Measurements from ENCODE around the gene CEP70. TPM values are rescaled to one million over a fixed set of nuclear protein-coding genes. Genes with fewer than 3 reads are reported as not detected.
A peak's percentile ranks its signal among the peaks of the same experiment; 100 is the strongest.
"Not testable (repeated sequence)": the region's sequence is repeated elsewhere in the genome, so short reads cannot be mapped to it uniquely, and the experiment has no call there.

The CEP70 gene
- 19.0 TPM for polyA plus RNA-seq (ENCODE audit: insufficient read length)

DNA sequence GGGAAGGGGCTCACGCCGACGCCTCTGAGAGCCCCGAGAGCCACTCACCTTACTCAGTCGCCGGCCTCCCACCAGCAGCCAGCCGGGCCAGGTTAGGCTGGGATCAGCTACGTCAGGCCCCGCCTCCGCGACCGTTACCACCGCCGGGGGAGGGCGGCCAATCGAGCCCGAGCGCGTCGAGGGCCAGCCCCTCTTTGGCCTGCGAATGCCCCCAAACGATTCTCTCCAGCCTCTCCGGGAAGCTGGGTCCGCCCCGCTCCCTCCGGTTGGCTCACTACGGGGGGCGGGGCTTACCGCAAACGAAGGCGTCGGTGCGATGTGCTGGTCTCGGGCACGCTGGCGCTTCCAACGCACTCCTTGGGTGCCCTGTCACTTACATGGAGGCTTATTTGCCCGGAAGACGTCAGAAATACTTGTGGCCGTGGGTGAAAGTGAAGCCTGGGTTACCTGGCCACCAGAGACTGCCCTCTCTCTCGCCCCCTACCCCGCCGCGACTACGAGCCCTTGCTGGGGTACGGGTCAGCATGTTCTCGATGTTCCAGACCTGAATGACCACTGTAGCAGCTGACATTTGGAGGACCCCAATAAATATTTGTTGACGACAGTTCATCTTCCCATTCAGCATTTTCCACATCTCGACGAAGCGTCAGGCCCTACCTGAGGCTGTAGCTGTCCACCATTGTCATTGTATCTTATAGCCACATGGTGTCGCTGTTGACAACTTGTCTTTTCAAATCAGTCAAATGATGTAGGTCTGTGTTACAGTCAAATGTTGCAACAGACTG lies at the start of gene CEP70:
CEP70 (minus strand) TSS at position 111 of the 785 bp plus-strand sequence. CDS start 21,333 bp downstream, outside the sequence.
- peak; percentile 95 for DNase-seq

- DNase-seq = no peak
These were observed 48.8 kb upstream of the CEP70 start for GRCh38 chr3:138642927-138643253.

DNA sequence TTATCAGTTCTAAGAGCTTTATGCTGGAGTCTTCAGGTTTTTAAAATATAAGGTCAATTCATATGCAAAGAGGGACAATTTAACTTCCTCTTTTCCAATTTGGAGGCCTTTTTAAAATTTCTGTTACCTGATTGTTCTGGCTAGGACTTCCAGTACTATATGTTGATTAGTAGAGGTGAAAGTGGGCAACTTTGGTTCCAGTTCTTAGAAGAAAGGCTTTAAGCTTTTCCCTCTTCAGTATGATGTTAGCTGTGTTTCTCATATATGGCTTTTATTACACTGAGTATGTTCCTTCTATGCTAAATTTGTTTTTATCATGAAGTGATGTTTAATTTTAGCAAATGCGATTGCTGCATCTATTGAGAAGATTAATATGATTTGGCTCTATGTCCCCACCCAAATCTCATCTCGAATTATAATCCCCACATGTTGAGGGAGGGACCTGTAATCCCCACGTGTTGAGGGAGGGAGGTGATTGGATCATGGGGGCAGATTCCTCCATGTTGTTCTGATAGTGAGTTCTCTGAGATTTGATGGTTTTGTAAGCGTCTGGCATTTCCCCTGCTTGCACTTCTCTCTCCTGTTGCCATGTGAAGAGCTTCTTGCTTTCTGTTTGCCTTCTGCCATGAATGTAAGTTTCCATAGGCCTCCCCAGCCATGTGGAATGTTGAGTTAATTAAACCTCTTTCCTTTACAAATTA lies 48.3 kb upstream of the CEP70 start:
- no peak for DNase-seq

DNA sequence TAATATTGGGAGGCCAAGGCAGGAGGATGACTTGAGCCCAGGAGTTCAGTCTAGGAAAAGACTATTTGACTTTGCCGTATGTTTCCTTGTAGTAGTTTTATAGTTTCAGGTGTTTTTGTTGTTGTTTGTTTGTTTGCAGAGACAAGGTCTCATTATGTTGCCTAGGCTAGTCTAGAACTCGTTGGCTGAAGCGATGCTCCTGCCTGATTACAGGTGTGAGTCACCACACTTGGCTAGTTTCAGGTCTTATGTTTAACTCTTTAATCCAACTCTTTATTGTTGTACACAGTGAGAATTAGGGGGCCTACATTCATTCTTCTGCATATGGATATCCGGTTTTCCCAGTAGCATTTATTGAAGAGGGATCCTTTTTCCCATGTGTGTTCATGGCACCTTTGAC lies 46.5 kb upstream of the CEP70 start:
- no peak for DNase-seq

- DNase-seq = peak; percentile 27
These were observed 44.6 kb upstream of the CEP70 start for GRCh38 chr3:138638641-138639040.

- DNase-seq = no peak
These were observed 35.5 kb upstream of the CEP70 start for GRCh38 chr3:138629526-138629925.

DNA sequence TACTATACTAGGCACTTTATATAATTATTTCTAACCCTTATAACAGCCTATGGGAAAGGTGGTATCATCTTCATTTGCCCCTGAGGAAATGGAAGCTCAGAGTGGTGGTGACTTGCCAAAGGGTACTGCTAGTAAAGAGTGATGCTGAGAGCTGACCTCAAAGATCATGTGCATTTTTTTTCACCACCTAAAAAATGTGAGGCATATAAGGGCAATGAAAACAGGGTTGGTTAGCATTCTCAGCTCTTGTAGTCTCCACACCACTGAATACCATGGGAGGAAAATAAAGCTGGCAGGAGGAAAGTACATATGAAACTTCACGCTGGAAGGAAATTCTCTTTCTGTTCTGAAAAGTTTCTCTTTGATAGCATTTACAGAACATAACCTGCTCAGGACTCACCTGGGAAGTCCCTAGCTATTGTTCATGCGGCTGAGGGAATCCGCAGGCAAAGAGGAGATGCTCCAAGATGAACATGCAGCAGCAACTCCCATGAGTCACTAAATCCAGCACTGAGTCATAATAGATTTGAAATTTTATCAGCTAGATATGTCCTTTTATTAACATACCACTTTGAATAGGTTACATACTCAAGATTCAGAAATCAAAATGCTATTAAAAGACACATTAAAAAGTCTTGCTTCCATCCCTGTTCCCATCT lies 31.8 kb upstream of the CEP70 start:
- no peak for DNase-seq

GRCh38 chr3:138624518-138624917 lies 30.5 kb upstream of the CEP70 start:
- DNase-seq = no peak

DNA sequence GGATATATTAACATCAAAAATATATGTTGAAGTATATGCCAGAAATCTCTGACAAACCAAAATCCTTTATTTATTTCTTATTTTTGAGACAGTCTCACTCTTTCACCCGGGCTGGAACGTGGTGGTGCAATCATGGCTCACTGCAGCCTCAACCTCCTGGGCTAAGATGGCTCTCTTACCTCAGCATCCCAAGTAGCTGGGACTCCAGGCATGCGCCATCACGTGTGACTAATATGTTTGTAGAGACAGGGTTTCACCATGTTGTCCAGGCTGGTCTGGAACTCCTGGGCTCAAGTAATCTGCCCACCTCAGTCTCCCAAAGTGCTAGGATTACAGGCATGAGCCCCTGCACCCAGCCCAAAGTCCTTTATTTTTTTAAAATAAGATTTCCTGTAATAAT lies 26.4 kb upstream of the CEP70 start:
- DNase-seq = no peak

DNA sequence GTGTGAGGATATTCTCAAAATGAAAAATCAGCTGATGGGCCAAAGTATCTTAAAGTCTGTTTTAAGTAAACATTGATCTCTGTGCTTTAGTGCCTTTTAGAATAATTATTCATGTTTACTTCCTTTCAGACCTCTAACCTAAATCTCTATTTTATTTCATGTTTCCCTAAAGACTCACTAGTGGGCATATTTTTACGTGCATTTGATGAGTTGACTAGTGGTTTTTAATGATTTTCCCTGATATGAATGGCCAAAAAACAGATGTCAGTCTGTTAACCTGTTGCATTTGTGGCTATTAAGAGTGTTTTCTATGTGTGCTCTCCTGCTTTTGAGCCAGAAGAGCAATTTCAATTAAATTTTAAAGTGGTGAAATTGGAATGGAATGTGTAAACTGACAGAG lies 21.4 kb upstream of the CEP70 start:
- no peak for DNase-seq

DNA sequence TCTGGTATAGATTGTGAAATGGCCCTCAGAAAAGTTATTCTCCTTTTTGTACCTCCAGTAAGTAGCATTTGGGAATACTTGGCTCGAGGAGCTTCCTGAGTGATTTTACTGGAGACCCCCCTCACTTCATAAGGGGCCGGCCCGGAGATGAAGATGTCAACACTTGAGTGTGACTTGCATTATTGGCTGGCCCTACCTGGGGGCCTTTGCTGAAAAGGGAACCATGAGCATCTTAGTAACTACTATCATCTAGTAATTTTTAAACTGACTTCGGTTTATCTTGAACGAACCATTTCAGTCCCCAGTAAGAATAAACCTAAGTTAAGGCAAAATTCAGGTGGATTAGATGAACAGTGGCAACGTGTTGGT lies 15.8 kb upstream of the CEP70 start:
- no peak for DNase-seq

DNA sequence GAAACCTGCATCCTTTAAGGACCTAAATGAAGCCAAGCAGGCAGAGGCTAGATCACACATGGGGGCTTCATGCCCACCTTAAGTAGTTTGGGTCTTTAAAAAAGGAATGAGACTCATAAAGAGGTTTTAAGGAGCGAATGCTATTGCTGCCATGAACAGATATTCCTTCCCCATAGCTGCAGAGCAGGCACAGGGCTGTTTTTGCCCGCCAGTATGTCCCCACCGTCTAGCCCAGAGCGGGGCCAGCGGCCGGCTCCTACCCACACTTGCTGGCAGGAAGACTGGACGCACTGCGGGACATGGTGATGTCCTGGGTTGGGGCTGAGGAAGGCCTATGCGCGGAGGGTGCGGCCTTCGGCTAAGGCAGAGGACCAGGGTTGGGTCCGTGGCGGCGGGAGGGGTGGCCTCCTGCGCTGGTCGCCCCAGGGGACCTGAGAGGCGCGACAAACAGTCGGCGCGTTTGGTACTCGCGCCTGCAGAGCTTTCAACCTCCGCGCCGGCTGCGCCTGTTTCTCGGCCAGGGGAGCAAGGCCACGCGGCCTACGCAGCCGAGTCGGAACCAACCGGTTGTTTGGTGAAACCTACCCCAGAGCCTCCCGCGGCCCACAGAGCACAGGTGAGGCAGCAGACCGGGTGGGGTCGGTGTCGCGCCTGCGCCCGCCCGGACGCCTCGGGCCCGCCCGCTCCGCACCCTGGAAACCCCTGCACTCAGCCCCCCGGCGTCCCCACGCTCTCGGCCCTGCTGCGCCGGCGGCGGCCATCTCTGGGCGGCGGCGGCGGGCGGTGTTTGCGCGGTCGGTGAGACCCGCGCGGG lies 14.5 kb upstream of the CEP70 start, which contains the start of gene FAIM:
FAIM (plus strand) TSS at position 450 of the 814 bp plus-strand sequence. CDS start 10,956 bp downstream, outside the sequence.
- DNase-seq = peak; percentile 74

- DNase-seq = not testable (repeated sequence)
These were observed 10.1 kb upstream of the CEP70 start for GRCh38 chr3:138604106-138604595.

DNA sequence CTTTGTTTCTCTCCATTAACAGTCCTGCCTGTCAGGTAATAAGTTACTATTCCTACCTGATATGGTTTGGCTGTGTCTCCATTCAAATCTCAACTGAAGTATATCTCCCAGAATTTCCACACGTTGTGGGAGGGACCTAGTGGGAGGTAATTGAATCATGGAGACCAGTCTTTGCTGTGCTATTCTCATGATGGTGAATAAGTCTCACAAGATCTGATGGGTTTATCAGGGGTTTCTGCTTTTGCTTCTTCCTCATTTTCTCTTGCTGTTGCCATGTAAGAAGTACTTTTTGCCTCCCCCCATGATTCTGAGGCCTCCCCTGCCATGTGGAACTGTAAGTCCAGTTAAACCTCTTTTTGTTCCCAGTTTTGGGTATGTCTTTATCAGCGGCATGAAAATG lies 7.6 kb upstream of the CEP70 start:
- DNase-seq = not testable (repeated sequence)

- DNase-seq = no peak
These were observed 6.2 kb upstream of the CEP70 start for GRCh38 chr3:138600100-138600745.

DNA sequence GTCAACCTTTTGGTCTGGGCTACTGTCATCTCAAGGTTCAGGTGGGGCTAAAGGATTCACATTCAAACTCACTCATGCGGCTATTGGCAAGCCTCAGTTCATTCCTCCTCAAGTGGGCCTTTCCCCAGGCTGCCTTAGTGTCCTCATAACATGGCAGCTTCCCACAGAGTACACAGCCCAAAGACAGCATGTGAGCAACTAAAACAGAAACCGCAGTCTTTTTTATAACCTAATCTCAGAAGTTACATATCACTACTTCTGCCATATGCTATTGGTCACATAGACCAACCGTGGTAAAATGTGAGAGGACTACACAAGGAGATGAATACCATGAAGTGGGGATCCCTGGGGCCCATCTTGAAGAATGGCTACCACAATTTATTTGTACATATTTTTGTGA lies 4.5 kb upstream of the CEP70 start:
- no peak for DNase-seq

- not testable (repeated sequence) for DNase-seq
These were observed 3.3 kb upstream of the CEP70 start for GRCh38 chr3:138597186-138597976.

DNA sequence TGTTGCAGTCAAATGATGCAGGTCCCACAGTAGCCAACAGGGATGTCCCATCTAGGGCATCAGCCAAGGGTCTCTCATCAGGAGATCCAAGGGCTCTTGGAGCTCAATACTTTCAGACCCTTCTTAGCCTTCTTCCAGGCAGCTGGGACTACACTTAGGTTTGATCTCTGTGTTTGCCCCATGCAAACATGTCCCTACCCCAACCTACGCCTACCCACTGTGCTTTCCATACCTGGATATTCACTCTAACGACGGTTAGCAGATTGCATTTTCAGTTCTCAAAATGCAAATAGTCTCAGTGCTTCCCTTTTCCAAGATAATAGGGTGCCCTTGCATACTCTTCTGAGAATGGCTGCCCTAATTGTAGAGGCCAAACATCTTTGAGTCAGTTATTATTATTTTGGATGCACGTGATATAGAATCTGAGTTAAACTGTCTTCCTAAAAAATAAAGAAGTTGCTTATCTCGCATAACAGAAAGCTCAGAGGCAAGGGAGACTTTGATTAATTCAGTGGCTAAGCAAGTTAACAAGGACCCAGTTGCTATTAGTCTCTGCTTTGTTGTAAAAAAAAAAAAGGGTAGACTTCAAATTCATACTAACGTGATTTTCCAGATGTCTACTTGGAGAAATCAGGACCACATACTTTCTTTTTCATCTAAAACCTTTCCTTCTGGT lies 1.0 kb upstream of the CEP70 start:
- DNase-seq = no peak

DNA sequence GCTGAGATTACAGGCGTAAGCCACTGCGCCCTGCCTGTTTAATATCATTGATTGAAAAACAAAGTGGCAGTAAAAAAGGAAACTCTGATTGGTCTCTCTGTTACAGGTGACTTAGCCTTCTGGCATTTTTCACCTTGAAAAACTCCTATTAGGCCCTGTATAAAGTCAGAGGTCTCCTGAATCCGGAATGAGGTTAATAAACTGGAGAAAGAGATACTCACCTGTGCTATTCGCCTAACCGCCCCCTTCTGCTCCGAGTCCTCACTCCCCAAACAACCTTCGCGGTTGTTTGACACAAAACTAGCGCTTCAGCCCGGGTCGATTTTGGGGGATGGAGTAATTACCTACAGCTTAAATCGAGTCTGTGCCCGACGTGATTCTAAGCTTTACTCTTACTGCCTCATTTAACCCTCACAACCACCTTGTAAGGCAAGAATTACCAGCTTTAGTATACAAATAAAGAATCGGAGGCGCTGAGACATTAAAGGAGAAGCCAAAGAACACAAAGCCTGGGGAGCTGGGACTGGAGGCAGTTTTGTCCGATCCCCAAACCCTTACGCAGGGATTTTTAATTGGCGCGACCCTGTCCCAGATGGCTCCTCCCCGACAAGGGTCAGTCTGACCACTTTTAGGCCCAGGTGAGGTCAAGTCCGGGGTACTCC lies 441 bp downstream of the CEP70 start:
- no peak for DNase-seq

DNA sequence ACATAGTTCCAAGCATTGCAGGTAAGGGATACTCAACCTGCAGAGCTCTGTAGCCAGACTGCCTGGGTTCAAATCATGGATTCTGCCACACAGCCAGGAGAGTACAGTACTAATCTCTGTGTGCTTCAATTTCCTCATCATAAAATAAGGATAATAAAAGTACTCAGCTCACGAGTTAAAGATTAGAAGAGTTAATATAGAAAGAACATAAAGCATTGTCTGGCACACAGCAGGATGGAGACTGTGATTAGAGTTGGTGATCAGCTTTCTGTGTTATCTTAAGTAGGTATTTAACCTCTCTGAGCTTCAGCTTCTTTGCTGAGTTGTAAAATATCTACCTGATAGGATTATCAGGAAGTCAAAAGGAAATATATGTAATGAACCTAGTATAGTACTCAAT lies 2.7 kb downstream of the CEP70 start:
- no peak for DNase-seq
